ENCODE measurements around the gene ASRGL1.

ASRGL1 gene

GRCh38 chr11:62401356-62401755 lies 64.1 kb downstream of the ASRGL1 start:
- Mint-ChIP-seq H3K36me3 (ENCODE audit: insufficient read depth) (peaks cover 7% of the 10 kb centered on the region), H3K27me3 (no peaks in the 10 kb centered on the region), H3K27ac (peak overlapping the region; percentile 86 to 91), H3K9me3 (no peaks in the 10 kb centered on the region), H3K4me1 (ENCODE audit: low read depth in 2 of 2) (peaks cover 15 to 23% of the 10 kb centered on the region in 2 donors), H3K4me3 (peak overlapping the region; percentile 64 to 78)
- DNase-seq (no peak), ATAC-seq (replicated peaks) (no peak)

GRCh38 chr11:62401811-62402210 lies 64.6 kb downstream of the ASRGL1 start:
- H3K4me3 Mint-ChIP-seq = peak overlapping the region; percentile 64 to 78
- peaks cover 7% of the 10 kb centered on the region for H3K36me3 Mint-ChIP-seq (ENCODE audit: insufficient read depth)
- DNase-seq (no peak), ATAC-seq (replicated peaks) (peak; percentile 5)
- no peaks in the 10 kb centered on the region for H3K27me3 Mint-ChIP-seq
- H3K27ac Mint-ChIP-seq = peak overlapping the region; percentile 86 to 91
- H3K4me1 Mint-ChIP-seq (ENCODE audit: low read depth in 2 of 2) = peaks cover 15 to 23% of the 10 kb centered on the region in 2 donors
- H3K9me3 Mint-ChIP-seq = no peaks in the 10 kb centered on the region

GRCh38 chr11:62402226-62402959 lies 65.1 kb downstream of the ASRGL1 start:
- peak overlapping the region; percentile 86 to 91 for H3K27ac Mint-ChIP-seq
- peaks cover 15 to 23% of the 10 kb centered on the region in 2 donors for H3K4me1 Mint-ChIP-seq (ENCODE audit: low read depth in 2 of 2)
- H3K4me3 Mint-ChIP-seq = peak overlapping the region; percentile 64 to 78
- peaks cover 4% of the 10 kb centered on the region for H3K36me3 Mint-ChIP-seq (ENCODE audit: insufficient read depth)
- H3K9me3 Mint-ChIP-seq = no peaks in the 10 kb centered on the region
- DNase-seq (peak; percentile 23 to 25 (median 24)), ATAC-seq (replicated peaks) (peak; percentile 98)
- H3K27me3 Mint-ChIP-seq = no peaks in the 10 kb centered on the region

- Mint-ChIP-seq H3K27me3 (no peaks in the 10 kb centered on the region), H3K27ac (peak overlapping the region; percentile 86 to 91), H3K36me3 (ENCODE audit: insufficient read depth) (peaks cover 4% of the 10 kb centered on the region), H3K4me1 (ENCODE audit: low read depth in 2 of 2) (peaks cover 15 to 23% of the 10 kb centered on the region in 2 donors), H3K4me3 (peak overlapping the region; percentile 64 to 78), H3K9me3 (no peaks in the 10 kb centered on the region)
- no peak for ATAC-seq (replicated peaks)
- no peak for DNase-seq
Observed at GRCh38 chr11:62402960-62403730, 65.9 kb downstream of the ASRGL1 start.

- H3K36me3 Mint-ChIP-seq (ENCODE audit: insufficient read depth) = peaks cover 4% of the 10 kb centered on the region
- no peaks in the 10 kb centered on the region for H3K27me3 Mint-ChIP-seq
- ATAC-seq (replicated peaks) (no peak), DNase-seq (no peak)
- no peak overlapping the region for H3K4me3 Mint-ChIP-seq
- H3K9me3 Mint-ChIP-seq = no peaks in the 10 kb centered on the region
- peaks cover 15 to 19% of the 10 kb centered on the region in 2 donors for H3K4me1 Mint-ChIP-seq (ENCODE audit: low read depth in 2 of 2)
- H3K27ac Mint-ChIP-seq = peak overlapping the region; percentile 33 to 69
Observed at GRCh38 chr11:62404435-62404834, 67.2 kb downstream of the ASRGL1 start.

GRCh38 chr11:62404901-62405300 lies 67.7 kb downstream of the ASRGL1 start:
- Mint-ChIP-seq H3K36me3 (ENCODE audit: insufficient read depth) (peaks cover 4% of the 10 kb centered on the region), H3K27ac (peak overlapping the region in 1 of 2 donors; percentile 33), H3K4me3 (no peak overlapping the region), H3K27me3 (no peaks in the 10 kb centered on the region), H3K4me1 (ENCODE audit: low read depth in 2 of 2) (peaks cover 15 to 18% of the 10 kb centered on the region in 2 donors), H3K9me3 (no peaks in the 10 kb centered on the region)
- no peak for DNase-seq
- ATAC-seq (replicated peaks) = no peak

GRCh38 chr11:62406034-62406433 lies 68.8 kb downstream of the ASRGL1 start:
- no peaks in the 10 kb centered on the region for H3K27me3 Mint-ChIP-seq
- H3K4me3 Mint-ChIP-seq = no peak overlapping the region
- peak overlapping the region in 1 of 2 donors; percentile 41 for H3K27ac Mint-ChIP-seq
- H3K4me1 Mint-ChIP-seq (ENCODE audit: low read depth in 2 of 2) = peaks cover 15 to 18% of the 10 kb centered on the region in 2 donors
- ATAC-seq (replicated peaks) (no peak), DNase-seq (no peak)
- H3K36me3 Mint-ChIP-seq (ENCODE audit: insufficient read depth) = peaks cover 4% of the 10 kb centered on the region
- H3K9me3 Mint-ChIP-seq = no peaks in the 10 kb centered on the region

- no peaks in the 10 kb centered on the region for H3K27me3 Mint-ChIP-seq
- ATAC-seq (replicated peaks) (no peak), DNase-seq (no peak)
- no peaks in the 10 kb centered on the region for H3K9me3 Mint-ChIP-seq
- no peak overlapping the region for H3K27ac Mint-ChIP-seq
- no peaks in the 10 kb centered on the region for H3K4me1 Mint-ChIP-seq (ENCODE audit: low read depth in 2 of 2)
- H3K36me3 Mint-ChIP-seq (ENCODE audit: insufficient read depth) = peaks cover 2% of the 10 kb centered on the region
- H3K4me3 Mint-ChIP-seq = no peak overlapping the region
Observed at GRCh38 chr11:62409831-62410230, 72.6 kb downstream of the ASRGL1 start.

GRCh38 chr11:62410972-62411371 lies 73.7 kb downstream of the ASRGL1 start:
- no peaks in the 10 kb centered on the region for H3K27me3 Mint-ChIP-seq
- no peak for DNase-seq
- no peak overlapping the region for H3K27ac Mint-ChIP-seq
- H3K4me3 Mint-ChIP-seq = no peak overlapping the region
- peaks cover 2% of the 10 kb centered on the region for H3K36me3 Mint-ChIP-seq (ENCODE audit: insufficient read depth)
- H3K9me3 Mint-ChIP-seq = no peaks in the 10 kb centered on the region
- H3K4me1 Mint-ChIP-seq (ENCODE audit: low read depth in 2 of 2) = no peaks in the 10 kb centered on the region
- ATAC-seq (replicated peaks) = no peak

GRCh38 chr11:62411524-62411923 lies 74.3 kb downstream of the ASRGL1 start:
- Mint-ChIP-seq H3K9me3 (no peaks in the 10 kb centered on the region), H3K27me3 (no peaks in the 10 kb centered on the region), H3K27ac (no peak overlapping the region), H3K4me3 (no peak overlapping the region), H3K4me1 (ENCODE audit: low read depth in 2 of 2) (no peaks in the 10 kb centered on the region), H3K36me3 (ENCODE audit: insufficient read depth) (peaks cover 2% of the 10 kb centered on the region)
- no peak for ATAC-seq (replicated peaks)
- DNase-seq = no peak

- H3K36me3 Mint-ChIP-seq (ENCODE audit: insufficient read depth) = peaks cover 2% of the 10 kb centered on the region
- ATAC-seq (replicated peaks) = no peak
- H3K4me3 Mint-ChIP-seq = no peak overlapping the region
- H3K27me3 Mint-ChIP-seq = no peaks in the 10 kb centered on the region
- no peak overlapping the region for H3K27ac Mint-ChIP-seq
- no peaks in the 10 kb centered on the region for H3K9me3 Mint-ChIP-seq
- no peak for DNase-seq
- no peaks in the 10 kb centered on the region for H3K4me1 Mint-ChIP-seq (ENCODE audit: low read depth in 2 of 2)
Observed at GRCh38 chr11:62413060-62413696, 75.9 kb downstream of the ASRGL1 start.

GRCh38 chr11:62416596-62416995 lies 79.3 kb downstream of the ASRGL1 start:
- Mint-ChIP-seq H3K9me3 (no peaks in the 10 kb centered on the region), H3K27me3 (no peaks in the 10 kb centered on the region), H3K36me3 (ENCODE audit: insufficient read depth) (peaks cover 5% of the 10 kb centered on the region), H3K4me1 (ENCODE audit: low read depth in 2 of 2) (no peaks in the 10 kb centered on the region), H3K4me3 (no peak overlapping the region), H3K27ac (no peak overlapping the region)
- DNase-seq = no peak
- no peak for ATAC-seq (replicated peaks)

- Mint-ChIP-seq H3K4me1 (ENCODE audit: low read depth in 2 of 2) (no peaks in the 10 kb centered on the region), H3K27me3 (peaks cover 0 to 3% of the 10 kb centered on the region in 2 donors), H3K9me3 (no peaks in the 10 kb centered on the region), H3K4me3 (no peak overlapping the region), H3K27ac (peak overlapping the region in 1 of 2 donors; percentile 44), H3K36me3 (ENCODE audit: insufficient read depth) (peaks cover 2% of the 10 kb centered on the region)
- DNase-seq = no peak
- ATAC-seq (replicated peaks) = no peak
Observed at GRCh38 chr11:62418136-62418535, 80.9 kb downstream of the ASRGL1 start.

Measured in effector memory CD8-positive, alpha-beta T cell (primary cell).